Lower leg skin (tissue), 3 donors: ENCODE results near the gene KIF18A.

Experiments used
- POLR2A ChIP-seq, 2 donors: fragments of 450-650 bp; IDR thresholded peaks; one replicate each; pipeline ENCODE4 v1.6.1; 2016 to 2017; ENCODE audit warnings: antibody characterized with exemption in 2 of 2, mild to moderate bottlenecking in 1 of 2, moderate library complexity in 1 of 2
- TF ChIP-seq, protein P1 (sequence below), 3 donors: fragments of 450-650 bp; IDR thresholded peaks; one replicate each; pipeline ENCODE4 v1.5.1; 2016; ENCODE audit warnings: antibody characterized with exemption in 3 of 3, mild to moderate bottlenecking in 3 of 3, moderate library complexity in 2 of 3

DNA sequence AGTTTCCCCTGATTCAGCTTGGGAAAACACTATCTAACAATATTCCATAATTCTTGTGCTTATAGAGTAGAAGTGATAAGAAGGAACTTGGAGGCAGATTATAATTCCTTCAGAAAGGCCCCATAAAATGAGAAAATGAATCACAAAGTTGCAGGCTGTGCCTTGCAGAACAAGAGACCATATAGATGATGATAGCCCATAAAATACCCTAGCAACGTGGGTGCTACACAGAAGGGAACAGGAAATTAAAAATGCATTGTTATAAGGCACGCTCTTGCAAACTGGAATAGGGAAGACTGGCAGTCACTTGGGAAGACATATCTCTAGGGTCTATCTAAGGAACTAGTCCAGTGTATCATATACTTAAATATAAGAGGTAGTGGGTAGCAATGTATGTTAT is 67.6 kb downstream of the KIF18A start:
- TF ChIP-seq, protein P1, sequence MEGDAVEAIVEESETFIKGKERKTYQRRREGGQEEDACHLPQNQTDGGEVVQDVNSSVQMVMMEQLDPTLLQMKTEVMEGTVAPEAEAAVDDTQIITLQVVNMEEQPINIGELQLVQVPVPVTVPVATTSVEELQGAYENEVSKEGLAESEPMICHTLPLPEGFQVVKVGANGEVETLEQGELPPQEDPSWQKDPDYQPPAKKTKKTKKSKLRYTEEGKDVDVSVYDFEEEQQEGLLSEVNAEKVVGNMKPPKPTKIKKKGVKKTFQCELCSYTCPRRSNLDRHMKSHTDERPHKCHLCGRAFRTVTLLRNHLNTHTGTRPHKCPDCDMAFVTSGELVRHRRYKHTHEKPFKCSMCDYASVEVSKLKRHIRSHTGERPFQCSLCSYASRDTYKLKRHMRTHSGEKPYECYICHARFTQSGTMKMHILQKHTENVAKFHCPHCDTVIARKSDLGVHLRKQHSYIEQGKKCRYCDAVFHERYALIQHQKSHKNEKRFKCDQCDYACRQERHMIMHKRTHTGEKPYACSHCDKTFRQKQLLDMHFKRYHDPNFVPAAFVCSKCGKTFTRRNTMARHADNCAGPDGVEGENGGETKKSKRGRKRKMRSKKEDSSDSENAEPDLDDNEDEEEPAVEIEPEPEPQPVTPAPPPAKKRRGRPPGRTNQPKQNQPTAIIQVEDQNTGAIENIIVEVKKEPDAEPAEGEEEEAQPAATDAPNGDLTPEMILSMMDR (IDR thresholded peaks at IDR 0.05), result no peak
- TF ChIP-seq POLR2A (IDR thresholded peaks at IDR 0.05), result no peak
